Stimulated activated CD4-positive, alpha-beta T cell treated with anti-CD3 and anti-CD28 coated beads, Interleukin-4, amount 100 ng/mL, for 1 hour (primary cell): ENCODE data around the gene DRAXIN.

Experiments
- DNase-seq: peaks from one replicate; pipeline ENCODE4 v3.0.0-alpha.2; 2020

Gene DRAXIN

DNA sequence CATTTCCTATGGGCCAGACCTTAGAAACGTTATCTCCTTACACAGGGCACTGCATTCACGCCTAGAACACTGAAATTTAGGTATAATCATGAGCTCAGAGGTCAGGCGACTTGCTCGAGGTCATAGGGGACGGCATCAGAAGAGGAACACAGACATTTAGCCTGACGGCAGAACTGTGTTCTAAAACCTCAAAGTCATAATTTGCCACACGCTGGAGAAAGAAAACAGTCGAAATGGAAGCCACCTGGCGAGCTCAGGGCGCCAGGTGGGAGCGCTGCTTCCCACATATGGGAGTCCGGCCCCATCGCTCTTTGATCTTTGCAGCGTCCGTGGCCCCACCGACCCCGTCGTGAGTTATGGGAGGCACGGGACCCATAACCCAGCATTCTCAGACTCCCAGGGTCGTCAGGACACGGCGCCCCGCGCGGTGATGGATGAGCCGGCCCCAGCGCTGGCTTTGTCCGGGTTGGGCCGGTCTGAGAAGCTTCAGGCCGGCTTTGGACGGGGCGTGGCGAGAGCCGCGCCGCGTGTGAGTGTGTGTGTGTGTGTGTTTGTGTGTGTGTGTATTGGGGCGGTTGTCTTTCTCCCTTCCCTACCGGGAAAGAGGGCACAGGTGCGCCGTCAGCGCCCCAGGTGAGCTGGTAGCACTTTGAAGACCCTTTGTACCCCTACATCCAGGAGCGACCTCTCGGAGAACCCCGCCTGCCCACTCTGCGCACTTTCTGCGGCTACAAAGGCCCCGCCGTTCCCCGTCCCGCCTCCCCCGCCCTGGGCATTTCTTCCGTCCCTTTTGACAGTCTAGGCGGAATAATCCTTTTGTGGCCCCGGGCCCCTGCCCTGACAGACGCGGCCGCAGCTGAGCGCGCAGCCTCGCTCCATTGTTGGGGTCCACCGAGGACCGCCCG, 861 bp upstream of the DRAXIN start:
- no peak for DNase-seq

- DNase-seq = no peak
Measured at GRCh38 chr1:11691928-11692711, 610 bp downstream of the DRAXIN start.

GRCh38 chr1:11693024-11693590, 1.6 kb downstream of the DRAXIN start:
- peak; percentile 20 for DNase-seq

- DNase-seq = no peak
Measured at GRCh38 chr1:11693917-11694316, 2.4 kb downstream of the DRAXIN start.

DNA sequence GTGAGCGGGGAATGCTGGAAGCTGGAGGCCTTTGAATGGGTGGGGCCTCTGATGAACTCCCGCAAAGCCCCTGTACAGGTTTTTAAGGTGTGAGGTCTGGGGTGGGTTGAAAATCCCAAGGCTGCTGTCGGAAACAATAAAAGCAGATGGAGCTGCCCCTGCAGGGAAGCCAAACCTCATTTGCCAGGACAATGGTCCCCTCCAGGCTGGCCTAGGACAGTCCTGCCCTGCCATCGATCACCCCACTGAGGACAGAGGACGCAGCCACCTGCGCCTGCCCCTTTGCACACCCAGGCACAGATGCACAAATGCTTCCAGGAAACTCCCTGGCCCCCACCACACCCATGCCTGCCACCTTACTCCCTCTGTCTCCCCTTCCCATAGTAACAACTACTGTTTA, 4.4 kb downstream of the DRAXIN start:
- no peak for DNase-seq

GRCh38 chr1:11697188-11697892, 5.8 kb downstream of the DRAXIN start:
- DNase-seq = no peak

- no peak for DNase-seq
Measured at GRCh38 chr1:11697893-11698210, 6.3 kb downstream of the DRAXIN start.

- DNase-seq = no peak
Measured at GRCh38 chr1:11700601-11701467, 9.3 kb downstream of the DRAXIN start.

DNA sequence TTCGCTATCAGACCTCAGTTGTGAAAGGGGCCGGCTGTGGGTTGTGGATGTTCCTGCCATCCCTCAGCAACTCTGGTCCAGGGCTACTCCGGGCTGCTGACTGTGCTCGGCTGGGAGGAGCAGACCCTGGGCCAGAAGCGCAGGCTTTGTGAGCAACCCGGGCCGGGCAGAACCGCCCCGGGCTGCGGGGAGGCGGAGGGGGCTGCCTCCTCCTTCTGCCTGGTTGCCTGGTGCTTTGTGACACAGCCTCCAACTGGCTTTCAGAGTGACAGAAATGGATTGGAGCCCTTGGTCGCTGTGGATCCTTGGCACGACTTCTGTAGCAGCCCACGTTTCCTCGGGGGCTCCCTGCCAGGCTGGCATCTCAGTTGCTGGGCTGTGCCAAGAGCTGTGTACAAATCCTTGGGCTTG, 10.0 kb downstream of the DRAXIN start:
- no peak for DNase-seq

GRCh38 chr1:11701981-11702803, 10.7 kb downstream of the DRAXIN start:
- DNase-seq = no peak

DNA sequence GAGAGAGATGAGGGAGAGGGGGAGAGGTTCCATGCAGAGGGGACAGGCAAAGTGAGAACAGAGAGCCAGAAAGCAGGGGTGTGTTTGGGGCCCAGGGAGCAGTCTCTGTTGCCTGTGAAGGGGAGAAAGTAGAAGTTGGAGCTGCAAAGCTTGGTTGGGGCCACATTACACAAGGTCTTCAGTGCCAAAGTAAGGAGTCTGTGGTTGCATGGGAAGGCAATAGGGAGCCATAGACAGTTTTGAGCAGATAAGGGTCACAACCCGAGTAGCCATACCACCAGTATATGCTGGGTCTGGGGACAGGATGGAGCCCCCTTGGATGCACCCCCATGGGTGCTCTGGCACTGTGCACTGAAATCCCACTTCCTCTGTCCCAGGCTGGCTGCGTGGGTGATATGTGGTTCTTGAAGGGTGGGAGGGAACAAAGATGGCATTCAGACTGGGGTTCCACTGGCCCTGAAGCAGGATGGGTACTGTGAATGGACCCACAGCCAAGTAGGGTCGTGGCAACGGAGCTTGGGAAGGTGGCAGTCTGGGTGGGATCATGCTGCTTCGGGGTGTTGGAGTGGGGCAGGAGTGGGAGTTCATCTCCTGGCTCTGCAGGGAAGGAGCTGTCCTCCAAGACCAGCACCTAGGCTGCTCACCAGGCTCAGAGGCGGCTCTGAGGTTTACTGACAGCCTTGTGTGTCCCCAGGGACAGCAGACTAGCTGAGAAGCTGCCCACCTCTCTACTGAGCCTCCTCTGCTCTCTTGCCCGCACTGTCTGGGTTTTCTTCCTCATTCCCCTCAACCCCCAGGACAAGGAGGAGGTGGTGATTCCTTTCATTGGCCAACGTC, 12.1 kb downstream of the DRAXIN start:
- no peak for DNase-seq

DNA sequence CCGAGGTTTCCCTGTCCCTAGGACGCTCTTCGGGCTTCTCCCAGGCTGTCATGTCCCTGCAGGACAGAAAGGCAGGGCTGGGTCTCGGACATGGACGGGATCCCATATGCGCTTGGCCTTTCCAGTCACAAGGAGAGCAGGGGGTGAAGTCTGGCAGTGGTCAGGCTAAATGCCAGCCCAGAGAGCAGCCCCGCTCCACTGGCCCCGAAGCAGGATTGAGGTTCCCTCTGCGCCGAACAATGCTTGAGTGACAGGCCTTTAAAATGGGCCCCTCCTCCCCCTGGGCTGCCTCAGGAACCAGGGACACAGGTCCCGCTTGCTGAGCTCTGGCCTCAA, 12.7 kb downstream of the DRAXIN start:
- DNase-seq = no peak

- DNase-seq = no peak
Measured at GRCh38 chr1:11704691-11705475, 13.4 kb downstream of the DRAXIN start.

DNA sequence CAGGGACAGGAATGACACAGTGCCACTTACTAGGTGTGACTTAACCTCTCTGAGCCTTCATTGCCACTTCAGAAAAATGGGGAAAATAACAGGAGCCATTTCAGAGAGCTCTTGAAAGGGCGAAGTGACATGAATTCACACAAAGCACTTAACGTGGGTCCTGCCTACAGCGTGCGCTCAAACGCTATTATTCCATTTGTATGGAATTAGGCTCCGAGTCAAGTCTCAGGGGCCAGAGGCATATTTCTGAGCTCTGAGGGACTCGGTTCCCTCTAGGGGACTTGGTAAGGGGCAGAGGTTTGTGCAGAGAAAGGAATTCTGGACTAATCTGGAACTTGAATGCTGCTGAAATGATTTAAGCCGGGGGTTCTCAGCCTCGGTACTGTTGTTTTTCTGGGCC, 14.1 kb downstream of the DRAXIN start:
- no peak for DNase-seq

DNA sequence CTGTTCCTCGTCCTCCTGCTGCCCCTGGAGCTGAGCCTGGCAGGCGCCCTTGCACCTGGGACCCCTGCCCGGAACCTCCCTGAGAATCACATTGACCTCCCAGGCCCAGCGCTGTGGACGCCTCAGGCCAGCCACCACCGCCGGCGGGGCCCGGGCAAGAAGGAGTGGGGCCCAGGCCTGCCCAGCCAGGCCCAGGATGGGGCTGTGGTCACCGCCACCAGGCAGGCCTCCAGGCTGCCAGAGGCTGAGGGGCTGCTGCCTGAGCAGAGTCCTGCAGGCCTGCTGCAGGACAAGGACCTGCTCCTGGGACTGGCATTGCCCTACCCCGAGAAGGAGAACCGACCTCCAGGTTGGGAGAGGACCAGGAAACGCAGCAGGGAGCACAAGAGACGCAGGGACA, 14.8 kb downstream of the DRAXIN start:
- DNase-seq = no peak

- DNase-seq = no peak
Measured at GRCh38 chr1:11707621-11708276, 16.2 kb downstream of the DRAXIN start.

DNA sequence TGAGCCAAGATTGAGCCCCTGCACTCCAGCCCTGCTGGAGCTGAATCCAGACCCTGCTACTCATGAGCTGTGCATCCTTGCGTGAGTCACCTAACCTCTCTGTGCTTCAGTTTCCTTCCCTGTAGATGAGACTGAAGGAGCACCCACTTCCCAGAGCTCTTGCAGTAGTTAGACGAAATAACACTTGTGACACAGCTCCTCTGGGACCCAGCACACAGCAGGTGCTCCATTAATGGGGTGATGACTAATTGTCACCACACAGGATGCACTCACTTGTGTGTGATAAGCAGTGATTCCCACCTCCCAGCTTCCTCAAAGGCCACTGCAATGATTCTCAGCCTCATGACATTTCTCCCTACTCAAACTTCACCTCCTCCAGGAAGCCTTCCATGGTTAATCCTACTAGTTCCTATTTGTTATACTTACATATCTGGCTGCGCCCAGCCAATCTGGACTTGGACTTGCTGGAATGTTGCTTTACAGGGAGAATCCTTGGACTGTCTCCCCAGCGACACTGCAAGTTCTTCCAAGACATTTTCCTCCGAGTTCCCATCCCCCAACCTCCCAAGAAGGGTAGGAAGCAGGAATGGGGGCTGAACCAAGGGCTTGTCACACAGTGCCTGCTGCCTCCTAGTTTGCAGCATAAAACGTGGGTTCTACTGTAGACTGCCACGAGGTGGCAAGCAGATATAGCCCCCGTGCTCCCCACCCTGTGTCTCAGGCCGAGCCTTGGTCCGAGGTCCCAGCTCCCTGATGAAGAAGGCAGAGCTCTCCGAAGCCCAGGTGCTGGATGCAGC, 17.2 kb downstream of the DRAXIN start:
- no peak for DNase-seq

GRCh38 chr1:11711490-11711889, 20.0 kb downstream of the DRAXIN start:
- DNase-seq = no peak
